TTC549 (cell line): ENCODE measurements around the gene HES6.
"Not testable (repeated sequence)": the region's sequence is repeated elsewhere in the genome, so short reads cannot be mapped to it uniquely, and the experiment has no call there.

Source experiments
- FAIRE-seq: peaks from 2 replicates; lab custom pipeline; 2012; peaks lifted over from hg19 to GRCh38; lab: Jason Lieb, UNC

HES6 gene

GRCh38 chr2:238272156-238272555 lies 32.3 kb upstream of the HES6 start:
- FAIRE-seq: no peak

DNA sequence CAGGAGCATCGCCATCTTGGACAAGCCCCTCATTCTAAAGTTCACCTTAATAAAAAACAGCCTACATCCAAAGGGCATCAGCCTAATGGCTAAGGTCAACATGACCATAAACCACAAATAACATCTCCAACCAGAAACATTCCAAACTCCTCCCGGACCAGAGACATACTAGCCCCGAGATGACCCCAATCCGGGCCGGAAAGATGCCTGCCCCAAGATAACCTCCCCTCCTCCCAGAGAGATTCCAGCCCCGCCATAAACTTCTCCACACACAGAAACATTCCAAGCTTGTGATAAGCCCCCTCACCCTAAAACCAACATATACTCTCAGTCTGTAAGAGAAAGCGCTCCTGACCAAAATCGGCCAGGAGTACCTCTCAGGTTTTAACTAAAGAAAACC lies 31.8 kb upstream of the HES6 start:
- not testable (repeated sequence) for FAIRE-seq

DNA sequence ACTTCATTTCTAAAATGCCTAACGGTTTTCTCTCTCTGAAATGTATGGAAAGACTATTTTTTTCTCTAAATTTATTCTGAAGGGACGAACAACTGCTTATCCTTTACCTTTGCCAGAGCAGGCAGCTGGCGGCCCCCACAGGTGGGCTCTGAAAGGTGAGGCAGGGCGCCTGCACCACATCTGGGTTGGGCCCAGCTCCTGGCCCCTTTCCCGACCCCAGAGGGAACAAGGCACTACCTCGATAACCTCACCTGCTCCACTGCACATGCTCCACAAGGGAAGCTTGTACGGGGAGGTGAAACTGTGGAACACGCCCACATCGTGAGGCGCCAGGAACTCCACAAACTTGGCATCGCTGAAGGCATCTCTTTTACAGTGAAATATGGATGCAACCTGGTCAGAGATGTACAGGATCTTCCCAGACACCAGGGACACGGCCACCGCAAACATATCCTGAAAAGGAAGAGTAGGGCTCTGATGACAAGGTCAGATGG lies 31.3 kb upstream of the HES6 start:
- no peak for FAIRE-seq

DNA sequence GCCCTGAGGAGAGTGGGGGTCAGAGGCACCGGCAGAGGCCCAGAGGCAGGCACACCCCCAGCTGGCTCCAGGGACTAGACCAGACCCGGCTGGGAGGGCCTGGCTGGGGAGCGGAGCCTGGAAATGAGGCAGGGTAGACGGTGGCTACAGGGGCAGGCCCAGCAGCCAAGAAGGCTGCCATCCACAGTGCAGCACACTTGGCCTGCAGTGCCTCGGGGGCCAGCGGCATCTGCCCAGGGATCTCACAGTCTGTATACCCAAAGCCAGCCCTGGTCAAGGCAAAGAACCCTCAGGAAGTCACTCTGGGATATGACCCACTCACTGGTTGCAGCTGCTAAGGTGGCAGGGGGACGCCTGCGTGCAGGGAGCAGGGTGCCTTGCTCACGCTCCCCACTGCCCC lies 30.8 kb upstream of the HES6 start:
- FAIRE-seq: no peak

DNA sequence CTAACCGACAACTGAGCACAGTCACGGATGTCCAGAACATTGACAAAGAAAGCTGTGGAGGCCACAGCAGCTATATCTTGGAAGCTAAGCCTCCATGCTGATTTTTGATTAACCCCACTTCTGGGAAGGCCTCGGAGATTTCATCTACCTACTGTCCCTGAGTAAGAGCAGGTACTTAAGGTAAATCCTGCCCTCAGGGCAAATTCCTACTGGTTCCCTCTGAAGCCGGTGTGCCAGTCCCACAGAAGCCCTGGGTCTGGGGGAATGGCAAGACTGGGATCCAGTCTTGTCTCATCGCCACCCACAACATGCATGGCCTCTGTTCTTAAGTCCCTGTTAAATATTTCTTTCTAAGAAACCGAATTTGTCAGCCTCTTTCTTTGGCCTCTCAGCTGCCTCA lies 29.9 kb upstream of the HES6 start:
- FAIRE-seq: no peak

- FAIRE-seq: no peak
These were observed 28.2 kb upstream of the HES6 start for GRCh38 chr2:238267884-238268680.

GRCh38 chr2:238267341-238267710 lies 27.5 kb upstream of the HES6 start:
- no peak for FAIRE-seq

DNA sequence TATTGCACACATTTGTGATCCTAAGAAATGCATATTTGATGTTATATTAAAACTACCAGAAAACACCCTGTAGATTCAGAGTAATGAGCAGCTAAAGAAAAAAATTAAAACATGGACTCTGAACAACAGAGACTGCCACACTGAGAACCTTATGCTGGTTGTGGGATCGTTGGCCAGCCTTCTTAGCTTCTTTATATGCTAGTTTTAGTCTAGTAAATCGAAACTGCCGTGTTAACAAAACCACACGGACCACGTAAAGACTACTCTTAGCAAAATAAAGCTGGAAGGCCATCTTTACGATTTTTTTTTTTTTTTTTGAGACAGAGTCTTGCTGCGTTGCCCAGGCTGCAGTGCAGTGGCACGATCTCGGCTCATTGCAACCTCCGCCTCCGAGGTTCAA lies 25.8 kb upstream of the HES6 start:
- FAIRE-seq: no peak

DNA sequence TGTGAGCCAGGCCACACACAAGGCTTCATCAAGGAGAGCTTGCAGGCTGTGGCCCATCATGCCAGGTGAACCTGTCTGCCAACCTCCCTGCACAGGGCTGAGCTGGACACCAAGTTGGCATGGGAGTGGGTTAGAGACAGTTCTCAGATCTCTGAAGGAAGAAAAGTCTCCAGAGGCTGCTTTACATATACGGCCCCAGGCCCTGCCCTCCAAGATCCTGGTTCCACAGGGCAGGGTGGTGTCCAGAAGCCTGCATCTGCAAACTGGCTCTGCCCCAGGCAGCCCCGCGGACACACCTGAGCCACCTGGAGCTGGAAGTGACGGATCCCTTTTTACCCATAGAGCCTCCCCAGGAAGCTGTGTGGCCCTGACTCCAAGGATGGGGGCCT lies 24.2 kb upstream of the HES6 start:
- FAIRE-seq: no peak

- FAIRE-seq: peak; percentile 88
These were observed 23.6 kb upstream of the HES6 start for GRCh38 chr2:238263204-238264071.

GRCh38 chr2:238262496-238263122 lies 22.8 kb upstream of the HES6 start:
- FAIRE-seq: no peak

DNA sequence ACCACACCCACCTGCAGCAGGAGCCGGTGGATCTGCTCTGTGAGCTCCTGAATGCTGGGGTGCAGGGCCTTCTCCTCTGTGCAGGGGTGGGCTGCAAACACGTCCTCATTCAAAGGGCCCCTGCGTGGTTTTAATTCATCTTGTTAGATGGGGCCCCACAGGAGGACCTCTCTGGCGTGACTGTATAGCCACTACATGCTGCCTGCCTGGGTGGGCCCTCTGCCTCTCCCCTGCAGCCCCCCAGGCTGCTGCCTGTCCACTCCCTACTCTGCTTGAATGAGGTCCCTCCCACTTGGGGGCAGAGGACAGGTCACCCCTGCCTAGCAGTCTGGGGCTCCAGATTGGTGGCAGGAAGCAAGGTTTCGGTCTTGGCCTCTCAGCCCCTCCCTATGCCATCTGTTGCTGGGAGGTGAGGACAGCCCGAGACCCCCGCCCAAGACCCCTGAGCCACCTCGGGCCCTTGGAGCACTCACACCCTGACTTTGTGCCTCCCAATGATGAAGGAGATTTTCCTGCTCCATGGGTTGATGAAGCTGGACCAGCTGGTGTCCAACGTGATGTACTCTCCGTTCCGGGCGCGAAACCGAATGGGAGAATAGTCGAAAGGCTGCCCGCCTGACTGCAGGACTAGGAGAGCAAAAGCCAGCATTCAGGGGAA lies 22.0 kb upstream of the HES6 start:
- no peak for FAIRE-seq

GRCh38 chr2:238260883-238261282 lies 21.0 kb upstream of the HES6 start:
- FAIRE-seq: no peak

DNA sequence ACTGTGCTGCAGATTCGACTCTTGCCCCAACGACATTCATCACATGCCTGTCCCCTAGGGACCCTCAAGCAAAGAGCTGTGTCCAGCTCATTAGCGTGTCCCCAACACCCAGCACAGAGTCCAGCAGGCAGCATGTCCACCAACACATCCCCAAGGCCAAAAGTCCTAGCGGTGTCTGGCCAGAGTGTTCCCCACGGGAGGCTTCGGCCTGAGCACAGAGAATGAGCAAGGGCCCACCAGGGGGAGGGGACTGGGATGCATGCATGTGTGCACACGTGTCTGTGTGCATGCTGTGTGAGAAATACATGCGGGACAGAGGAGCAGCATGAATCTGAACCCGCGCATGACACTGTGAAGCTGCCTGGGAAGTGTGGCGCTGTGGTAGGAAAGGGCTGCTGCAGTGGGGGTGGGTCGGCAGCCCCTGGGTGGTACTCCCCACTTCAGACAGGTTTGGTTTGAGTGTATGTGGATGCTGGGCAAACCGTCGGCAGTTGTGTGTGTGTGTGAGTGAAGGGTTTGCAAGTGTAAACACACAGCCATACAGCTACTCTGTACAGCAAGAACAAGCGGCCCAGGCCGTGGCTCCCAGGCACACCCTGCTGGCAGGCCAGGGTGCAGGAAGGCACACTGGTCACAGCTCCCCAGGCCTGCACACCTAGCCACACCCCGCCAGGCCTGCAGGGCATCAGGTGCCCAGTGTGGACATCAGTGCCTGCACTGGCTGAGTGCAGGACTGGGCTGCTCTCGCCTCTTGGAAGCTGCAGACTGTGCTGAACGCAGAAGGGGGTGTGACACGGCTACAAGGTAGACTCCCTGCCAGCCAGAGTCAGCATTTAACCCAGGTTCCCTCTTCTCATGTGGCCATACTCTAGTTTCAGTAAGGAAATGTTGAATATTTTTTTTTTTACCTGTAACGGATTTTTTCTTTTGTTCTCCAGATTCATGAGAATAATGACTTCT lies 19.5 kb upstream of the HES6 start:
- FAIRE-seq: no peak

DNA sequence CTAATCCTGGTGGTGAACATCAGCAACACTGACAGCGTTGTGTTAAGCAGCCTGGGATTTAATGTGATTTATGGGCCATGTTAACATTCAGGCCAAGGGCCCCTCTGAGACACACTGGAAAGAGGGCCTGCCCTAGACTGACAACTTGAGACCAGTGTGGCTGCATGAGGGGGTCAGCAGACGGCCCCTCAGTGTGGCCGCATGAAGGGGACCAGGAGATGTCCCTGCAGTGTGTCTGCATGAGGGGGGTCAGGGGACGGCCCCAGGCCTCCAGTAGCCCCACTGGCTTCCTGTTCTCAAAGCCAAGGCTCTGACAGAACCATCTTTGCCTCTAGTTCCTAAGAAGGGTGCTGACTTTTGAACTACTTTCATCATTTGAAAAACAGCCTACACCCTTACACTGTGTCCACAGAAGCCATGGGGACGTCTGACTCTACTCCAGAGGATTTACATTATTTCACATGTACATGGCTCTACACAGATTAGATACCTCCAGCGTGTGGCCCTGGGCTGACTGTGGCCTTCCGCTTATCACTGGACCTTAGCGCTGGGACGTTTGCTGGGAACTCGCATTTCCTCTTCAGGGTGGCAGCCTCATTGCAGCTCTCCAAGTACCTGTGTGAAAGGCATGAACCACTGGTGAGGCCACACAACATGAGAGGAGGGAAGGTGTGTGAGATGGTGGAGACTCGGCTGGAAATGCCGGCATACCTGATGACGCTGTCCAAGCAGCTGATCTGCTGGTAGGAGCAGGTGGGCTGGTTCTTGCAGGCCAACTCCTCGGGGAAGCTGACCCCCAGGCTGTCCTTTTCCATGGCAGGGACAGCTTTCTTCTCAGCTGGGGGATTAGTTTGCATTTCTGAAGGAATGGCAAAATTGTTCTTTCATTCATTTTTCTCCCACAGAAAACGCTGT lies 18.2 kb upstream of the HES6 start:
- FAIRE-seq: no peak

GRCh38 chr2:238256594-238257104 lies 16.8 kb upstream of the HES6 start:
- peak; percentile 75 for FAIRE-seq

DNA sequence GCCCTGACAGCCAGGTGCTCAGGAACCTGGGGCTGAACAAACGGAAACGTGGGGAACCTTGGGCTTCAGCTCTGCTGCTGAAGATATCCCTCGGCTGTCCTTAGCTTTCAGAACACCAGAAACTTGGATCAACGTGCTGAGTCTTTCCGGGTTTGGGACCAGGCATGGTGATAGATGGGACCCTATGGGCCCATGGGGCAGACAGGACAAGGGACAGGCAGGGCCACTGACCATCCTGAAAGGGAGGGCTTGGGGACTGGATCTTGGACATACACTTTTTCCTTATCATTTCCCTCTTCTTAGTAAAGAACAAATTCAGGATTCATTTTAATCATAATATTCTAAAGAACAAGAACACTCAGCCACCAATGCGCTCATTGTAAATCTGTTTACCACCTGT lies 16.3 kb upstream of the HES6 start:
- no peak for FAIRE-seq

DNA sequence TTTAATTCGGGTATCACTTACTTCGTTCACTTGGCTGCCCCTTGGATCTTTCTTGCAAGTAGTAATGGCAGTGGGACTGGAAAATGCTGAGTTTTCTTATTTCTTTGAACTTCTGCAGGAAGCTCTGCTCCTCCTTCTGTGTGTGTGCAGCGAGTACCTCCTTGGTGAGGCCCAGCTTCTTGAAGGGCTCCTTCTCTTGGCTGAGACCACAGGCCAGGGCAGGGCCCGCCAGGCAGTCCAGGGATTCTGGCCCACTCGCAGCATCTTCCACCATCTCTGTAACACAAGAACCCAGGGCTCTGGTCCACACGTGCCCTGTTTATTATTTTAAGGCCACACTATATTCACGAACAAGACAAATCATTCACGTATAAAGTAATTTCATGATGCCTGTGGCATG lies 15.8 kb upstream of the HES6 start:
- FAIRE-seq: no peak

DNA sequence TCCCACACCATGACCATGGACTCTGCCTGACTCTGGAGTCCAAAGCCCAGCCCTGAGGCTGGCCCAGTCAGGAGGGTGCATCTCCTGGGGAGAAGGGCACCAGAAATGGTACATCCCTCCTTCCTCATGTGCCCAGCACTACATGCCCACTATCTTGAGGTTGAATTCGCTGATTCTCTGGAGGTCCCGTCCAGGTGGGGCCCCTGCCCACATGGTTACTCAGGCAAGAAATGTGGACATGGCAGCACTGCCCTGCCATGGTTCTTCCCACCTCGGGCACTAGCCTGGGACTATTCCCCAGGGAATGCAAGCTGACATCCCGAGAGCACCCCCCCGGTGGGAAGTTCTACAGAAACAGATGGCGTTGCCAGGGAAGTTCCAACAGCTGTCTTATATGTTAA lies 15.3 kb upstream of the HES6 start:
- no peak for FAIRE-seq
